SK-N-SH (cell line): ENCODE data around the gene ZDHHC18. TPM values are rescaled to one million over a fixed set of nuclear protein-coding genes. Genes with fewer than 3 reads are reported as not detected.

ENCODE experiments used
- CTCF ChIA-PET: fragments of 300-600, 350-600 bp; formaldehyde crosslinking; extraction: SDS; loops from one replicate; lab custom pipeline; 2021; lab: Yijun Ruan, JAX
- POLR2A ChIA-PET: fragments of 350-600 bp; sonication (Branson Sonifier 250); formaldehyde crosslinking; extraction: SDS; loops from one replicate; lab custom pipeline; 2020; ENCODE audit warnings: antibody characterized with exemption, inconsistent platforms; lab: Yijun Ruan, JAX
- DNase-seq: peaks from one replicate; pipeline ENCODE4 v3.0.0; 2012
- H2AFZ ChIP-seq: fragments of 200-600 bp; sonication (generic); 2 replicates; pipeline ENCODE4 v1.8.1; 2016; ENCODE audit warnings: antibody characterized with exemption, mild to moderate bottlenecking, low read depth
- H3F3A ChIP-seq: fragments of 200-600 bp; sonication (generic); replicated peaks from 2 replicates; pipeline ENCODE3; 2016; ENCODE audit warnings: antibody characterized with exemption, mild to moderate bottlenecking; ENCODE audit not compliant: insufficient read depth
- H3K27ac ChIP-seq, 2 experiments: fragments of 200-500 bp in 1 of 2; fragments of 200-600 bp in 1 of 2; sonication (Bioruptor generic) in 1 of 2; sonication (generic), shearing (Covaris generic) in 1 of 2; 2 replicates each; pipeline versions ENCODE4 v1.5.1 to v1.6.1; 2014 to 2016; ENCODE audit warnings: low read depth in 2 of 2, inconsistent platforms in 1 of 2, low read length in 1 of 2, mild to moderate bottlenecking in 1 of 2, mixed read lengths in 1 of 2
- H3K27me3 ChIP-seq: fragments of 200-600 bp; sonication (generic), shearing (Covaris generic); 2 replicates; pipeline ENCODE4 v1.6.1; 2016; ENCODE audit warnings: mixed run types; ENCODE audit not compliant: insufficient read depth
- H3K36me3 ChIP-seq, 2 experiments: fragments of 200-500 bp in 1 of 2; fragments of 200-600 bp in 1 of 2; sonication (Bioruptor generic) in 1 of 2; sonication (generic) in 1 of 2; replicated peaks in 1 of 2; 2 replicates each; pipeline versions ENCODE3 to v1.5.1; 2014 to 2016; ENCODE audit warnings: low read length in 1 of 2, mild to moderate bottlenecking in 1 of 2; ENCODE audit not compliant: insufficient read depth in 2 of 2, control insufficient read depth in 1 of 2
- H3K4me1 ChIP-seq, 2 experiments: fragments of 200-500 bp in 1 of 2; fragments of 200-600 bp in 1 of 2; sonication (Bioruptor generic) in 1 of 2; sonication (generic), shearing (Covaris generic) in 1 of 2; 2 replicates each; pipeline versions ENCODE4 v1.5.1 to v1.6.1; 2014 to 2016; ENCODE audit warnings: low read depth in 1 of 2, low read length in 1 of 2, mixed run types in 1 of 2; ENCODE audit not compliant: insufficient read depth in 2 of 2, control insufficient read depth in 1 of 2
- H3K4me2 ChIP-seq: fragments of 200-600 bp; sonication (generic), shearing (Covaris generic); 2 replicates; pipeline ENCODE4 v1.6.1; 2017; ENCODE audit warnings: mixed run types
- H3K4me3 ChIP-seq, 2 experiments: fragments of 200-500 bp in 1 of 2; fragments of 200-600 bp in 1 of 2; sonication (Bioruptor generic) in 1 of 2; sonication (generic), shearing (Covaris generic) in 1 of 2; 2 replicates each; pipeline versions ENCODE4 v1.5.1 to v1.8.1; 2014 to 2016; ENCODE audit warnings: low read depth in 2 of 2, inconsistent platforms in 1 of 2, low read length in 1 of 2, mild to moderate bottlenecking in 1 of 2, mixed read lengths in 1 of 2, moderate library complexity in 1 of 2
- H3K79me2 ChIP-seq: fragments of 200-600 bp; sonication (generic); 2 replicates; pipeline ENCODE4 v1.8.1; 2017; ENCODE audit warnings: mild to moderate bottlenecking; ENCODE audit not compliant: insufficient read depth
- H3K9ac ChIP-seq: fragments of 200-600 bp; sonication (generic); 2 replicates; pipeline ENCODE4 v1.6.1; 2017; ENCODE audit warnings: mixed run types
- H3K9me2 ChIP-seq: fragments of 200-600 bp; sonication (generic); 2 replicates; pipeline ENCODE4 v1.6.1; 2017; ENCODE audit warnings: mixed run types
- H3K9me3 ChIP-seq: fragments of 200-600 bp; sonication (generic); 2 replicates; pipeline ENCODE4 v1.6.1; 2017; ENCODE audit warnings: mixed run types, mild to moderate bottlenecking, moderate library complexity
- H4K20me1 ChIP-seq: fragments of 200-600 bp; sonication (generic); 2 replicates; pipeline ENCODE4 v1.6.1; 2017; ENCODE audit warnings: mild to moderate bottlenecking, mixed run types; ENCODE audit not compliant: insufficient read depth
- CHD2 ChIP-seq: fragments of 150-350 bp; IDR thresholded peaks from 2 replicates; pipeline ENCODE4 v1.6.1; 2018; ENCODE audit warnings: low read length; ENCODE audit not compliant: partially characterized antibody
- CTCF ChIP-seq: fragments of 200-600 bp; sonication (generic); IDR thresholded peaks from 2 replicates; pipeline ENCODE4 v1.6.1; 2017; ENCODE audit warnings: antibody characterized with exemption, mild to moderate bottlenecking, moderate library complexity
- ELF1 ChIP-seq: IDR thresholded peaks from 2 replicates; pipeline ENCODE4 v1.4.0; 2012
- FOSL2 ChIP-seq: IDR thresholded peaks from 2 replicates; pipeline ENCODE4 v1.4.0; 2012; ENCODE audit warnings: low read depth, mild to moderate bottlenecking, moderate library complexity, borderline replicate concordance
- GABPA ChIP-seq: IDR thresholded peaks from 2 replicates; pipeline ENCODE4 v1.4.0; 2012; ENCODE audit warnings: low read depth, mild to moderate bottlenecking
- GATA2 ChIP-seq: sonication (generic); formaldehyde crosslinking; IDR thresholded peaks from 2 replicates; pipeline ENCODE4 v1.5.0; 2020; ENCODE audit warnings: mild to moderate bottlenecking, missing genetic modification reagents
- MEF2A ChIP-seq: IDR thresholded peaks from 2 replicates; pipeline ENCODE4 v1.4.0; 2012; ENCODE audit warnings: low read depth, borderline replicate concordance
- MXI1 ChIP-seq: IDR thresholded peaks from 2 replicates; pipeline ENCODE4 v1.6.1; 2012; ENCODE audit warnings: mild to moderate bottlenecking, low read depth, low read length, improper control_type of control experiment
- NRF1 ChIP-seq: IDR thresholded peaks from 2 replicates; pipeline ENCODE4 v1.6.1; 2012; ENCODE audit warnings: low read depth, mild to moderate bottlenecking, low read length
- PBX3 ChIP-seq: IDR thresholded peaks from 2 replicates; pipeline ENCODE4; 2012
- POLR2AphosphoS5 ChIP-seq: IDR thresholded peaks from 2 replicates; pipeline ENCODE4 v1.6.1; 2012; ENCODE audit warnings: low read depth, low read length
- RAD21 ChIP-seq: IDR thresholded peaks from 2 replicates; pipeline ENCODE4 v1.6.1; 2012; ENCODE audit warnings: mild to moderate bottlenecking, low read length
- RFX5 ChIP-seq: IDR thresholded peaks from 2 replicates; pipeline ENCODE4 v1.6.1; 2012; ENCODE audit warnings: mild to moderate bottlenecking, improper control_type of control experiment, low read length
- TEAD4 ChIP-seq: IDR thresholded peaks from 2 replicates; pipeline ENCODE4 v1.4.0; 2012; ENCODE audit warnings: mild to moderate bottlenecking, borderline replicate concordance; ENCODE audit not compliant: insufficient read depth
- WGBS: methylation state at CpG from one replicate; pipeline ENCODE4 v1.1.6; 2017; ENCODE audit warnings: low lambda C conversion rate; 5-methylcytosine and 5-hydroxymethylcytosine counted together
- polyA plus RNA-seq, 3 experiments: library from polyadenylated mRNA; depleted of rRNA; stranded (reverse); fragments of >200 nt; gene quantifications; 2 replicates each; pipeline ENCODE4 v1.2.3, GENCODE V29; 2012
- TF ChIP-seq, protein P1 (sequence below): fragments of 150-350 bp; IDR thresholded peaks from 2 replicates; pipeline ENCODE4 v1.6.1; 2017; ENCODE audit warnings: antibody characterized with exemption, low read length, low read depth, borderline replicate concordance
- TF ChIP-seq, protein P2 (sequence below): IDR thresholded peaks from 2 replicates; pipeline ENCODE4 v1.4.0; 2012; ENCODE audit warnings: low read depth, borderline replicate concordance

ZDHHC18 gene
- polyA plus RNA-seq, 1 of the 3 experiments (the other 2 are of a cell fraction), result 33.0 TPM

DNA sequence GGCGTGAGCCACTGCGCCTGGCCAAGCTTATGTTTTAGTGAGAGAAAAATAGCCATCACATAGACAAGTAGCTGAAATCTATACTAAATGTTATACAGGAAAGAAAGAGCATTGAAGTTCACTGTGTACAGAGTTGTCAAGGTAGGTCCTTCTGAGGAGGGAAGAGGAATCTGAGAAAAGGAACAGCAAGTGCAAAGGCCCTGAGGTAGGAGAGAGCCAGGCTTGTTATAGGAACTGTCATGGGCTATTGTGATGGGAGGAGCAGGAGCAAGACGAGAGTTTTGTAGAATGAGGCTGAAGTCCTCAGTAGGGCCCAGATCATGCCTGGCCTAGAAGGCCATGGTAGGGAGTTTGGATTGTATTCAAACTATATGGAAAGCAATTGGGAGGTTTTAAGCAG, 4.6 kb downstream of the ZDHHC18 start (continued):
- TF ChIP-seq FOSL2 (no peak), CHD2 (no peak), NRF1 (no peak), MXI1 (no peak), TEAD4 (no peak), GABPA (no peak), MEF2A (no peak), RAD21 (no peak), PBX3 (no peak), POLR2AphosphoS5 (no peak), RFX5 (no peak)
- TF ChIP-seq, protein P1, sequence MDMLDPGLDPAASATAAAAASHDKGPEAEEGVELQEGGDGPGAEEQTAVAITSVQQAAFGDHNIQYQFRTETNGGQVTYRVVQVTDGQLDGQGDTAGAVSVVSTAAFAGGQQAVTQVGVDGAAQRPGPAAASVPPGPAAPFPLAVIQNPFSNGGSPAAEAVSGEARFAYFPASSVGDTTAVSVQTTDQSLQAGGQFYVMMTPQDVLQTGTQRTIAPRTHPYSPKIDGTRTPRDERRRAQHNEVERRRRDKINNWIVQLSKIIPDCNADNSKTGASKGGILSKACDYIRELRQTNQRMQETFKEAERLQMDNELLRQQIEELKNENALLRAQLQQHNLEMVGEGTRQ, result no peak
- TF ChIP-seq, all 33 proteins: peak for 0

DNA sequence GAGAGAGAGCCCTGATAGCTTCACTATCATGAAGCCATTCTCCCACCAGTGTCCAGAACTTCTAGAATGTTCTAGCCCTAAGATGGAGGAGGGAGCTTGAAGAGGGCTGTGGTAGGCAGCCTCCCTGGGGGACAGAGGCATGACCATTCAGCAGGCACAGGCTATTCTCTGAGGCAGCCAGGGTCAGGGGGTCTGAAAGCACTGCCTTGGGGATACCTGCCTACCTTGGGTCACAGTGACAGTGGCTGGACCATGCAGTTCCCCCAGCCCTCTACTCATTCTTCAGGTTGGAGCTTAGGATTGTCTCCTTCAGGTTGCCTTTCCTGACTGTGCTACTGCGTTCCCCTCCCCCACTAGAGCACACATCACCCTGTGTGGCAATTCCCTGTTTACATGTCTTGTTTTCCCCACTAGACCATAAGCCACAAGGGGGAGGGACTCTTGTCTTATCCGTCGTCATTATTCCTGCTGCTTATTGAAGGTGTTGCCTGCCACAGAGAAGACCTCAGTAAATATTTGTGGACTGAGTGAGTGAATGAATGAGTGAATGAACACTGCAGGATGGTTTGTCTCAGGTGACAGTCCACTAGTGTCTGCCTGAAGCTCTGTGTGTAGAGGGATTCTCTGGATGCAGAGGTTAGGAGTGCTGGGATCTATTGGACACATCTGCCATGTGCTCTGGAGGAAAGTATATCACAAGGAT, 5.2 kb downstream of the ZDHHC18 start:
- Histone ChIP-seq H3K9me3 (no peaks in the 10 kb centered on the region), H3K27me3 (no peaks in the 10 kb centered on the region), H3K9ac (no peak overlapping the region), H3K4me2 (no peak overlapping the region), H3F3A (peaks cover 3% of the 10 kb centered on the region), H4K20me1 (no peaks in the 10 kb centered on the region), H3K27ac (no peak overlapping the region), H2AFZ (no peak overlapping the region), H3K9me2 (no peaks in the 10 kb centered on the region), H3K79me2 (peaks cover 42% of the 10 kb centered on the region), H3K4me3 (no peak overlapping the region), H3K36me3 (peaks cover 12 to 33% of the 10 kb centered on the region in 2 experiments), H3K4me1 (peaks cover 0 to 16% of the 10 kb centered on the region in 2 experiments; a peak in 1 of 4 replicates)
- ChIA-PET CTCF (interaction anchor here (0.8 to 3.5 kb wide), 6 partner anchors 22 to 229 kb away, joined by 3 to 15 read pairs (median 4); no protein-coding TSS in a partner anchor), POLR2A (no interaction called here)
- TF ChIP-seq, protein P2, sequence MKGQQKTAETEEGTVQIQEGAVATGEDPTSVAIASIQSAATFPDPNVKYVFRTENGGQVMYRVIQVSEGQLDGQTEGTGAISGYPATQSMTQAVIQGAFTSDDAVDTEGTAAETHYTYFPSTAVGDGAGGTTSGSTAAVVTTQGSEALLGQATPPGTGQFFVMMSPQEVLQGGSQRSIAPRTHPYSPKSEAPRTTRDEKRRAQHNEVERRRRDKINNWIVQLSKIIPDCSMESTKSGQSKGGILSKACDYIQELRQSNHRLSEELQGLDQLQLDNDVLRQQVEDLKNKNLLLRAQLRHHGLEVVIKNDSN, result no peak
- no peak for TF ChIP-seq MEF2A
- TF ChIP-seq ELF1, result no peak
- no peak for TF ChIP-seq GATA2 (CRISPR knock-in tag)
- no peak for TF ChIP-seq CTCF
- 96% methylated on average over 3 of the region's 3 CpGs for WGBS
- no peak for DNase-seq
